Stimulated activated CD8-positive, alpha-beta memory T cell treated with anti-CD3 and anti-CD28 coated beads, Interleukin-7, amount 100 ng/mL, for 24 hours (primary cell): ENCODE measurements around the gene ATP2A1.
"Not testable (repeated sequence)": the region's sequence is repeated elsewhere in the genome, so short reads cannot be mapped to it uniquely, and the experiment has no call there.

ENCODE experiments used
- DNase-seq: peaks from one replicate; pipeline ENCODE4 v3.0.0-alpha.2; 2020; ENCODE audit warnings: low read depth

Gene ATP2A1

DNA sequence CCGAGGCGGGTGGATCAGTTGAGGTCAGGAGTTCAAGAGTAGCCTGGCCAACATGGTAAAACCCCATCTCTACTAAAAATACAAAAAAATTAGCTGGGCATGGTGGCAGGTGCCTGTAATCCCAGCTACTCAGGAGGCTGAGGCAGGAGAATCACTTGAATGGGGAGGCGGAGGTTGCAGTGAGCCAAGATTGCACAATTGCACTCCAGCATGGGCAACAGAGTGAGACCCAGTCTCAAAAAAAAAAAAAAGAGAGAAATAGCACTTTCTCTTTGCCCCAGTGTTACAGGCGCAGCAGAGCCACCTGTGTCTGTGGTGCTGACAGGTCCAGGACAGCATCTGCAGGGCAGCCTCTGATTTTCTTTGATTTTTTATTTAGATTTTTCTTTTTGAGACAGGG is 3.3 kb downstream of the ATP2A1 start:
- not testable (repeated sequence) for DNase-seq

DNA sequence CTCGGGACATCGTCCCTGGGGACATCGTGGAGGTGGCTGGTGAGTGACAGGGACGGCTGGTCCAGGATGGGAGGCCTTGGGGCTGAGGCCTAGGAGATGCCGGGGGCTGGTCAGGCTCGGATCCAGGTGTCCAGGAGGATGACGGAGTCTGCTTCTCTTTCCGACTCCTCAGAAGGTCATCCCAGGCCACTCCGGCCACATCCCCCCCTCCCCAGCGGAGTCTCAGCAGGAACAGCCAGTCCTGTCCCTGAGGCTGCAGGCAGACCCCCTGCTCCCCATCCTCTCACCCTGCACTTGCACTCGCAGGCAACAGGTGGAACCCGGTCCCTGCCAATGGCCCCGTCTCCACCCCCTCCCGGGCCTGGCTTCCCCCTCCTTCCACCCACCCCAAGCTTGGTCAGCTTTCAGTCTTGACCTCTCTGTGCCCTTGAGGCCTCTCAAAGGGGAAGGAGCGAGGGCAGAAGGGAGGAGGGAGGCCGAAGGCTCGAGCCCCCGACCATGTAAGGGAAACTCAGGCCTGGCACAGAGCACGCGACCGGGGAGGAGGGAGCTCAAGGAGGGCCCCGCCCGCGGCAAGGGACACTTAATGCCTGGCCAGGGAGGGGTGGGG is 4.4 kb downstream of the ATP2A1 start:
- no peak for DNase-seq

DNA sequence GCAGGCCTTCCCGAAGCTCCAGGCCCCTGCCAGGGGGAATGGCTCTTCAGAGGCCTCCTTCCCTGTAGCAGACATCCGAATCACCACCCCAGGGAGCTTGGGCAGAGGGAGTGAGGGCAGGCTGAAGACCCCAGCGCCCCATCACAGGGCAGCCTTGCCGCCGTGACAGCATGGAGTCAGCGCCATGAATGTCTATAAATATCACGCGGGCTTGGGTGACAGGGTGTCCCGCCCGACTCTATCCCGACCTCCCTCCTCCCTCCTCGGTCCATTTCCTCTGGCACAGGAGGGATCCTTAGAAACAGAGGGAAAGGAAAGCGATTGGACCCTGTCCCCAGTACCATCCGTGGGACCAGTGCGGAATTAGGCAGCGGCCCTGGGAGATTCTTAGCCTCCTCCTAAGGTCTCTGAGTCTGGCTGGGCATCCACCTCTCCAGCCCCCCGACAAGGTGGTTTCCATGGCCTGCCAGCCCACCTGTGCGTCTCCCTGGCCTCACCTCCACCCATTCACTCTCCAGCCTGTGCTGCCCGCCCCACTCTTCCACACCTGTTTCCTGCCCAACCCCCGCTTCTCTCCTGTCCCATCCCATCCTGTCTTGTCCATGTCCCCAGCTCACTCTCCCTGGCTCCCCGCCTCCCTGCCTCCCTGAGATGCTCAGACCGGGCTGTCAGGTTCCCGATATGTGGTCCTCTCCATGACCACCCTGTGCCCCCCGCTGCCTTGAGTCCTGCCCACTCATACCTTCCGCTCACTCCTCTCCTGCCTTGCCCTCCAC is 5.1 kb downstream of the ATP2A1 start:
- DNase-seq: no peak

DNA sequence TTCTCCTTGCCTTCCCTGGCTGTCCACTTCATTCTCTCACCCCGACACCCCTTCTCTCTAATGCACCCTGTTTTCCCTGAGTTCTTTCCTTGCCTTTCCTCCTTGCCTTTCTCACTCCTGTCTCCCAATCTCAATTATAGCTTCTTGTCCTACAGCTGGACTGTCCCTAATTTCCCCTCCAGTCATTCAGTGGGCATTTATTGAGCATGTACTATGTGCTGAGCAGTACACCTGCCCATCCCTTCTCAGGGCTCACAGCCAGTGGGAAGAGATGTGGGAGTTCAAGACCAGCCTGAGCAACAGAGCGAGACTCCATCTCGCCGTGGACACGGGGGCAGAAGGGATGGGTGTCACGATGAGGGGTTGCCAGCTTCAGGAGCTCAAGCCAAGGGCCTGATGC is 5.8 kb downstream of the ATP2A1 start:
- DNase-seq: no peak

DNA sequence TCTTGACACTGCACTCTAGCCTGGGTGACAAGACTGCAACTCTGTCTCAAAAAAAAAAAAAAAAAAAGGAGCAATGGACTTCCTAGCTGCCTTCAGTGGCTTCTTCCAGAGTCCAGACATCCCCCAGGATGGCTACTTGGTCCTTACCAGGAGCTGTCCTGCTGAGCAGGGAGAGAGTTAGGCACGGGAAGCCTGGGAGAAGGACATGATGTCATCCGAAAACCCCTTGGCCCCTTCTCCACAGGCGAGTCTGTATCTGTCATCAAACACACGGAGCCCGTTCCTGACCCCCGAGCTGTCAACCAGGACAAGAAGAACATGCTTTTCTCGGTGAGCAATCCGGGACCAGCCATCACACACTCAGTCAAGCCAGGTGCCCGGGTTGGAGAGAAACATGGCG is 8.7 kb downstream of the ATP2A1 start:
- DNase-seq: no peak

DNA sequence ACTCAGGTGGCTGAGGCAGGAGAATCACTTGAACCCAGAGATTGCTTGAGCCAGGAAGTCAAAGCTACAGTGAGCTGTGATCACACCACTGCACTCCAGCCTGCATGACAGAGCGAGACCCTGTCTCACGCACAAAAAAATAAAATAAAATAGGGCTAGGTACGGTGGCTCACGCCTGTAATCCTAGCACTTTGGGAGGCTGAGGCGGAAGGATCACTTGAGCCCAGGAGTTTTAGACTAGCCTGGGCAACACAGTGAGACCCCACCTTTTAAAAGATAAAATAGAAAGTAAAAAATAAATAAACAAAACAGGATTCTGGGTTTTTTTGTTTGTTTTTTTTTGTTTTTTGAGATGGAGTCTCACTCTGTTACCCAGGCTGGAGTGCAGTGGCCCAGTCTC is 12.1 kb downstream of the ATP2A1 start:
- DNase-seq: not testable (repeated sequence)

DNA sequence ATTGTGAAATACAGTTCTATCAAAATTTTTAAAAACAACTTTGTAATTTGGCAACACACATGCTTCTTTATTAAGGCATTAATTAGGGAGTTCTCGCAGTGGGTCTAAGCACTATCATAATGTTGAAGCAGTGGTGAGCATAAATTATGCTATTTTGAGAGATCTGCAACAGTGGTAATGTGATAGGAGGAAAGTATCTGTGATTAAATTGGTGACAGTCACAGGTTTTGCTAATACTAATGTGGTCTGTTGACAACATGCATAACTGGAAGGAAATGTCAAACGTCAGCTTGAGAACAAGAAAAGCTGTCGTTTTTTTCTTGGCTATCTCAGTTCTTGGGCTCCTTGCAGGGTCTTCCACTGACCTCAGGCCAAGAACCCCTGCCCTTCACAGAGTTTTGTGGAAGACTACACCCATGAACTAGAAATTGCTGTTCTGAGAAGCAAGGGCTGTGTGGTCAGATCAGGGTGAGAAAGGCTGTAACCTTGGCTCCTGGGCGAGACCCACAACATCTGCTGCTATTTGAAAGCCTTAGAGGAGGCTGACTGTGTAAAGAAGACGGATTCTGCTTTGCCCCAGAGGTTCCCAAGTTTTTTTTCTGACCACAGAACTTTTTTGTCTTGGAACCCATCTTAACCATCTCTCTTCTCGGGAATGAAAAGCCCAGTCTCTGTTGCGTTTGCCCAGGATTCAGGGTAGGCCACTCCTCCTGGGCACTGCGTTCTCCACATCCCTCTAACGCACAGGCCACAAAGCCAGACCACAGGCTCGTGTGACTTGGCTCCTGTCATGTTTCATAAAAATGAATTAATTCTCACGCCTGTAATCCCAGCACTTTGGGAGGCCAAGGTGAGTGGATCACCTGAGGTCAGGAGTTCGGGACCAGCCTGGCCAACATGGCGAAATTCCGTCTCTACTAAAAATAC is 13.9 kb downstream of the ATP2A1 start:
- DNase-seq: no peak

DNA sequence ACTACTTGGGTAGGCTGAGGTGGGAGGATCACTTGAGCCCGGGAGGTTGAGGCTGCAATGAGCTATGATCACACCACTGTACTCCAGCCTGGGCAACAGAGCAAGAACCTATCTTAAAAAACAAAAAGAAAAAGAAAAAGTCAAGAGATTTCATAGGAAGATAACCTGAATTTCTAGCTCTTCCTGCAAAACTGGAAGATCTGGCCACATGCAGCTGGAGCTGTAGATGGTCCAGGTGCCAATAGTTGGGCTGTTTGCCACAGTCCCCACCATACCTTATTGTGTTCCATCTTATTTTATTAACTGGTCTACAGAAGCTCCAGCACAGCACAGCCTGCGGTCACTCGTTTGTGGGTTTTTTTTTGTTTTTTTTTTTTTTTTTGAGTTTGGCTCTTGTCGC is 15.0 kb downstream of the ATP2A1 start:
- DNase-seq: no peak

DNA sequence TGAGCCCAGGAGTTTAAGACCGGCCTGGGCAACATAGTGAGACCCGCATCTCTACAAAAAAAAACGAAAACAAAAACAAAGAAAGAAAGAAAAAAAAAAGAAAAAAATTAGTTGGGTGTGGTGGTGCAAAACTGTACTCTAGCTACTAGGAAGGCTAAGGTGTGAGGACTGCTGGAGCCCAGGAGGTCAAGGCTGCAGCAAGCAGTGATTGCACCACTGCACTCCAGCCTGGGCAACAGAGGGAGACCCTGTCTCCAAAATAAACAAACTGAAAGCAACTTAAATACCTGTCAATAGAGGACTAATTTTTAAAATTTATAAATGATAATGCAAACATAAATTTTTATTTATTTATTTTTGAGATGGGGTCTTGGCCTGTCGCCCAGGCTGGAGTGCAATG is 17.3 kb downstream of the ATP2A1 start:
- DNase-seq: no peak

DNA sequence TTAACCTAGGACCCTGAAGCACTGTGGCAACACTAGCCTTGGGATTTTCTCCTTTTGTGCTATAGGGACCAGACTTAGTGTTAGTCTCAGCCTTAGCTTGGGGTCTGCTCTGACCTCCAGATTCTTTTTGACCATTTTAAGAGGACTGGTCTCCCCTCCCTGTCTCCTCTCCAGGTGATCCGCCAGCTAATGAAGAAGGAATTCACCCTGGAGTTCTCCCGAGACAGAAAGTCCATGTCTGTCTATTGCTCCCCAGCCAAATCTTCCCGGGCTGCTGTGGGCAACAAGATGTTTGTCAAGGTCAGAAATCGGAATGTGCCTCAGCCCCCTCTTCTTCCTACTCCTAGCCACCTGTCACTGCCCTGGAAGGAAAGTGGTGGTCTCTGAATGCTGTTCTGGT is 19.5 kb downstream of the ATP2A1 start:
- DNase-seq: no peak

DNA sequence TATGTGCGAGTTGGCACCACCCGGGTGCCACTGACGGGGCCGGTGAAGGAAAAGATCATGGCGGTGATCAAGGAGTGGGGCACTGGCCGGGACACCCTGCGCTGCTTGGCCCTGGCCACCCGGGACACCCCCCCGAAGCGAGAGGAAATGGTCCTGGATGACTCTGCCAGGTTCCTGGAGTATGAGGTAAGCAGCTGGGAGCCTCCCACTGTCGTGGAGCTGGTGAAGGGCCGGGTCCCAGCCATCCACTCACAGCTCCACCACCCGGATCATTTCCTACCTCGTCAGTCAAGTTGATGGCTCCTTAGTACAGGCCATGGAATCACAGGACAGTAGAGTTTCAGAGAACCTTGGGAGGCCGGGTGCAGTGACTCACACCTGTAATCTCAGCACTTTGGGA is 20.0 kb downstream of the ATP2A1 start:
- no peak for DNase-seq

DNA sequence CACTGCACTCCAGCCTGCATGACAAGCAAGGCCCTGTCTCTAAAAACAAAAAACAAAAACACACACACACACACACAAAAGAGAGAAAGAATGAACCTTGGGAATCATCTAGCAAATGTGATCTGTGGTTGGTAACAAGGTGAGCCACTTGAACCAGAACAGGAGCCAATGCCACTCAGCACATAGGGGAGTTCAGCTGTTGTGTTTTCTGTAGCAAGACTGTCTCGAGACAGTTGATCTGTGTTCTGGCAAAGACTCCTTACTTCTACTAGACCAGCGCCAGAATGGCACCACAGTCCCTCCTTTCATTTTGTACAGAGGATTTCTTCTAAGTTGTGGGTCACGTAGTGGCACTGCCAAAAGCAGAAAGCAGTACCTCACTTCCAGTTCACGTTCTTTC is 20.7 kb downstream of the ATP2A1 start:
- DNase-seq: no peak

DNA sequence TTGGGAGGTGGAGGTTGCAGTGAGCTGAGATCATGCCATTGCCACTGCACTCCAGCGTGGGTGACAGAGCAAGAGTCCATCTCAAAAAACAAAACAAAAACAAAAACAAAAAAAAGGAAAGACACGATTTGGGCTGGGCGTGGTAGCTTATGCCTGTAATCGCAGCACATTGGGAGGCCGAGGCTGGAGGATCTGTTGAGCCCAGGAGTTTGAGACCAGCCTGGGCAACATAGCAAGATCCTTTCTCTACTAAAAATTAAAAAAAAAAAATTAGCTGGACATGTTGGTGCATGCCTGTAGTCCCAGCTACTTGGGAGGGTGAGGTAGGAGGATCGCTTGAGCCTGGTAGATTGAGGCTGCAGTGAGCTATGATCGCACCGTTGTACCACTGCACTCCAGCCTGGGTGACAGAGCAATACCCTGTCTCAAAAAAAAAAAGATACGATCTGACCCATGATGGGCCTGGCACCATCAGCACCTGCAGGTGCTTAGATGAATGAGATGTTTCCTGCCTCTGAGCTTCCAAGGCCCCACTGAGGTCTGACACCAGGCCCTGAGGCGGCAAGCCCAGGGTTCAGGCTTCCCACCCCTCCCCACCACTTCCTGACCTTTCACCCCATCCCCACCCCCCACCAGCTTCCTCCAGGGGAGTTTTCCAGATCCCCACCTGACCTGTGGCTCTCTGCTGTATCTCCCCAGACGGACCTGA is 21.7 kb downstream of the ATP2A1 start:
- no peak for DNase-seq

DNA sequence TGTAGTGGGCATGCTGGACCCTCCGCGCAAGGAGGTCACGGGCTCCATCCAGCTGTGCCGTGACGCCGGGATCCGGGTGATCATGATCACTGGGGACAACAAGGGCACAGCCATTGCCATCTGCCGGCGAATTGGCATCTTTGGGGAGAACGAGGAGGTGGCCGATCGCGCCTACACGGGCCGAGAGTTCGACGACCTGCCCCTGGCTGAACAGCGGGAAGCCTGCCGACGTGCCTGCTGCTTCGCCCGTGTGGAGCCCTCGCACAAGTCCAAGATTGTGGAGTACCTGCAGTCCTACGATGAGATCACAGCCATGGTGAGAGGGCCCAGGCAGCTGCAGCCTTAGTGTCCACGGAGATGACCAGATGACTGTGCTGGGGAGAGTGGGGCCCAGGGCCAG is 22.3 kb downstream of the ATP2A1 start:
- DNase-seq: no peak

DNA sequence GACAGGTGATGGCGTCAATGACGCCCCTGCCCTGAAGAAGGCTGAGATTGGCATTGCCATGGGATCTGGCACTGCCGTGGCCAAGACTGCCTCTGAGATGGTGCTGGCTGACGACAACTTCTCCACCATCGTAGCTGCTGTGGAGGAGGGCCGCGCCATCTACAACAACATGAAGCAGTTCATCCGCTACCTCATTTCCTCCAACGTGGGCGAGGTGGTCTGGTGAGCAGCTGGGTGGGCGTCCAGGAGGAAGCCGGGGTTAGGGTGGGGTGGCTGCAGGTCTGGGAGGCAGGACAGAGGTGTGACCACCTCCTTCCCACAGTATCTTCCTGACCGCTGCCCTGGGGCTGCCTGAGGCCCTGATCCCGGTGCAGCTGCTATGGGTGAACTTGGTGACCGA is 23.6 kb downstream of the ATP2A1 start:
- no peak for DNase-seq

DNA sequence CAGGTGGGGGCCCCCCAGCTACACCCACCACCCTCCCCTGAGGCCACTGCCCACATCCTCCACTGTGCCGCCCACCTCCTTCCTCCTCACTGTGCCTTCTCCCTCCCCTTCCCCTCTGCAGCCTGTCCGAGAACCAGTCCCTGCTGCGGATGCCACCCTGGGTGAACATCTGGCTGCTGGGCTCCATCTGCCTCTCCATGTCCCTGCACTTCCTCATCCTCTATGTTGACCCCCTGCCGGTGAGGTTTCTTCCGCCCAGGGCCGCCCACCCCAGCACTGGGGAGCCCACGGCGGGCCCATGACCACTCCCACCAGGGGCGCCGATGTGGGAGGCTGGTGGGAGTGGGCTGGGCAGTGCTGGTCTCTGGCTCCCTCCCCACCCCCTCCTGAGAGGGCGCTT is 24.6 kb downstream of the ATP2A1 start:
- no peak for DNase-seq

DNA sequence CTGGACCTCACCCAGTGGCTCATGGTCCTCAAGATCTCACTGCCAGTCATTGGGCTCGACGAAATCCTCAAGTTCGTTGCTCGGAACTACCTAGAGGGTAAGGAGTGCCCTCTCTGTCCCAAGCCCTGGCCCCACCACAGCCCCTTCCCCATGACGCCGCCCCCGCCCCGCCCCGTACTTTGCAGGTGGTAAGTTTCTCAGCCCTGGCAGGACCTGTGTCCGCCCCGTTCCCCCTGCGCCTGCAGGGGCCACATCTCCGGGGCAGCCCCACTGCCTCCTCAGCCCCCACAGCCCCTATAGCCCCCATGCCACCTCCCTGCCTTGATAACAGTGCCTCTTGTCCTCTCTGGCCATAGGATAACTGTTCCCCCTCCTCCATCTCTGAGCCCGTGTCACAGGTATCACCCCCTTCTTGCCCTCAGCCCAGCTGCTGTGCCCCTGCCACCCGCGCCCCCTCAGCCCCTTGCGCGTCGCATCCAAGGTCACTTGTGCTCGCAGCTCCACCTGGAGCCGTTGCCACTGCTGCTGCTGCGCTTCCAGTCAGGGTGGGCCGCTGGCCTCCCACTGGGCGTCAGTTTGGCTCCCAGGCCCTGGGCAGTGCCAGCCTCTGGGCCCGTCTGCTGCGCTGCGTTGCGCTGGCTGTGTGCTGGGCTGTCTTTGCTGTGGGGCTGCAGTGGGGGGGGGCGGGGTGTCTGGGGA is 25.2 kb downstream of the ATP2A1 start:
- no peak for DNase-seq

DNA sequence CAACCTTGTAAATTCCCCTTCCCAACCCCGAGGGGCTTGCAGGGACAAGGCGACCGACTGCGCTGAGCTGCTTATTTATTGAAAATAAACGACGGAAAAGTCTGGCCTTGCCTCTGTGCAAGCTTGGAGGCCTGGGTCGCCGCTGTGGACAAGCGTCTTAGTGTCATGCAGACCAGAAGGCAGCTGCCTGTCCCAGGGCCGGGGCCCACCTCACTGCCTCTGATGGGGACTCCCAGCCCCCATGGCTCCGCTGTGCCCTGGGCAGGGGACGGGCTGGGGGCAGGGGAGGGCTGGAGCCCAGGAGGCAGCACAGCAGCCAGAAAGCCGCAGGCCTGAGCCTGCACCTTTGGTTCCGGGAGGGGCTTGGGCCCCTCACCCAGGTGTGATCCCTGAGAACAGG is 26.1 kb downstream of the ATP2A1 start:
- no peak for DNase-seq

DNA sequence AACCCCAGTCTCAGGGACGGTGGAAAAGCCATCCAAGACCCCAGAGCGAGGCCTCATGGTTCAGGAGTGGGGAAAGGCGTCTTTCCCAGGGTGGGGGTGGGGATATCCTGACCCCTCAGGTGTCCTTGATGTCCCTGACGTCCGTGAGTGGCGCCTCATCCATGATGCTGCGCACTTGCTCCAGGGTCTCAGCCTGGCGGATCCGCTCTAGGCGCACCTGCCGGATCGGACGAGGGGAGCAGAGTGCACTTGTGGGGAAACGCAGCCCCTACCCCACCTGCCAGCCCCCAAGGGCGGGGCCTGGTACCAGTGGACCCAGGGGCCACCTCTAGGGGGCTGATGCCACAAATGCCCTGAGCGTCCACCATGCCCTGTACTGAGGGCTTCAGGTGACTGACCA is 26.5 kb downstream of the ATP2A1 start:
- DNase-seq: no peak

DNA sequence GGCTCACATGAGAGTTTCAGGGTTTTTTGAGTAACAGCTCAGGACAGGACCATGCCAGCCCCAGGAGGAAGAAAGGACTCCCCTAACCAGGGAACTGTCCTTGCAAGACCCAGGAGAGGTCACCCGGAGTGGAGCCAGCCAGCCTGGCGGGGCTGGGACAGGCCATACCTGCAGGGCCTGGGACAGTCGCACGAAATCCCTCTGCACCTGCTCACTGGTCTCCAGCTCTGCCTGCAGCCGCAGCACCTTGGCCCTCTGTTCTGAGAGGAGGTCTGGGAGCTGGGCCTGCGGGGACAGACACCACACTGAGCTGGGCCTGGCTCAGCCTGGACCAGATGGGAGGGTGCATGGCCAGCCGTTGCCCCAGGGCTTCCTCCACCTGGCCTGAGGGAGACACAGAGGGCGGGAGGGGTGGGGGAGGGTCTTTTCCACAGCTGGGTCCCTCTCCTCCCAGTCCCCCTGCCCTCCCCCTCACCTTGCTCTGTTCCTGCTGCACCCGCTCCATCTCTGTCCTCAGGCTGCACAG is 27.0 kb downstream of the ATP2A1 start:
- DNase-seq: no peak

DNA sequence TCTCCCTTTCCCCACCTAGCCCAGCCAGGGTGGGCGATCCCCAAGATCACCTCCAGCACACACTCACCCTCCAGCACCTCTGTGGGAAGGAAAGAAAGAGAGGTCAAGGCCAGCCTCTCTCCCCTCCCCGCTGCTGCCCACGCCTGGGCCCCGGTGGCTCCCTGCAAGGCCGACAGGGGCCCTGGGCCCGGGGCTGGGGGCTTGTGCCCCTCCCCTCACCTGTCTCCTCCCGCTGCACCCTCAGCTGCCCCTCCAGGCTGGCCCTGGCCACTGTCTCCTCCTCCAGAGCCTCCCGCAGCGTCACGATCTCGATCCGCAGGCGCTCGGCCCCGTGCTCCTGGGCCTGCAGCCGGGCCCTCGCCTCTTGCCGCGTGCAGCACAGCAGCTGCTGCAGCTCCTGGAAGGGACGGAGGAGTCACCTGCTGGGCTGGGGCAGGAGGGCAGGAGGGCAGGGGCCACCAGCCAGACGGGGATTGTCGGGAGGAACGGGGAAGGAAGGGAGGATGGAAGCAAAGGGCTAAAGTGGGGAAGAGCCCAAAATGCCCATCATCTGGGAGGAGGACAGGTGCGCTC is 27.6 kb downstream of the ATP2A1 start:
- DNase-seq: no peak
